IPS DF 19.7 (cell line): ENCODE measurements around the gene ARHGAP28.
"Not testable (repeated sequence)": the region's sequence is repeated elsewhere in the genome, so short reads cannot be mapped to it uniquely, and the experiment has no call there.

Experiments
- DNase-seq: peaks from one replicate; pipeline ENCODE4 v3.0.0-alpha.2; 2013; ENCODE audit warnings: low read depth, low spot score

ARHGAP28 gene

DNA sequence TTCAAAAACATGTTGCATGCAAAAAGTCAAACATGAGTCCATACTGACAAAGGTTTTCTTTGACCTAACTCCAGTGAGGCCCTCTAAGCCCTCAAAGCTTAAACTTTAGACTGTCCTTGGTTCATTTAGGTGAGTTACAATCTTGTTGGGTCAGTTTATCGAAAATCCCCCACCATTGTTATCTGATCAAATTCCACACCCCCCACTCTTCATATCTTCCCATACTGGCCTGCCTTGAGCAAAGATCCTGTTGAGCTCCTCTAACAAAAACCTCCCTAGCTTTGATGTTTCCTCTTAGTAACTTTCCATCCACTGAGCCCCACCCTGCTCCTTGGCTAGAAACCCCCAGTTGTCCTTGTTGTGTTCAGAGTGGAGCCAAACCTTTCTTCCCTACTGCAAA, 193.7 kb downstream of the ARHGAP28 start:
- no peak for DNase-seq

DNA sequence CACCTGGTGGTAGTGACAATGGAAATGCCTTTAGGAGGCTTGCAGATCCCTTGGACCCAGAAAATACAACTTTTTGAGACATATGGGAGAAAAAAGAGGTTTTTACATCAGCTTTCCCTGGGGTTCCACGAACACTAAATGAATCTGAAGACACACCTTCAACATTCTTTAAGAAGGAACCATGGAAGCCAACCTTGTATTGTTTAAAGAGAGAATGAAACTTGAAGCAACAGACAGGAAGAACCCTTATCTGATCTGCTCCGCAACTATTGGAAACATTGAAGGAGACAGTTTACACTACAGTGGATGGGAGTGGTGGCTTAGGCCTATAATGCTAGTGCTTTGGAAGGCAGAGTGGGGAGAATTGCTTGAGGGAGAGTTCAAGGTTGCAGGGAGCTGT, 197.6 kb downstream of the ARHGAP28 start:
- DNase-seq: no peak

DNA sequence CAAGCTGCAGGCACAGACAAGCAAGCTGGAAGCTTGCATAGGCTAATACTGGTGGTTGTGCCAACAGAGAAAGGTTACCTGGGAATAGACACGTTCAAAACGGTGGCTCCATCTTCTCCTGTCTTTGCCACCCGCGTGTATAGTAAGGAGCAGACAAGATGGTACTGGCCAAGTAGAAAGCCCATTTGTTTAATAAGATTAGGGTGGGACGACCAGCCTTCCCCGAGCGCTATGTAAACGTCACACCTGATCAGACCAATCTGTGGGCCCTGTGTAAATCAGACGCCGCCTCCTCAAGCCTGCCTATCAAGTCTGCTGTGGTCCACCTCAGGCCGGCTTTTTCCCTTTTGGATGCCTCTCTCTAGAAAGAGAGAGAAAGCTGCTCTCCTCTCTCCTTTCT, 198.8 kb downstream of the ARHGAP28 start:
- DNase-seq: no peak

DNA sequence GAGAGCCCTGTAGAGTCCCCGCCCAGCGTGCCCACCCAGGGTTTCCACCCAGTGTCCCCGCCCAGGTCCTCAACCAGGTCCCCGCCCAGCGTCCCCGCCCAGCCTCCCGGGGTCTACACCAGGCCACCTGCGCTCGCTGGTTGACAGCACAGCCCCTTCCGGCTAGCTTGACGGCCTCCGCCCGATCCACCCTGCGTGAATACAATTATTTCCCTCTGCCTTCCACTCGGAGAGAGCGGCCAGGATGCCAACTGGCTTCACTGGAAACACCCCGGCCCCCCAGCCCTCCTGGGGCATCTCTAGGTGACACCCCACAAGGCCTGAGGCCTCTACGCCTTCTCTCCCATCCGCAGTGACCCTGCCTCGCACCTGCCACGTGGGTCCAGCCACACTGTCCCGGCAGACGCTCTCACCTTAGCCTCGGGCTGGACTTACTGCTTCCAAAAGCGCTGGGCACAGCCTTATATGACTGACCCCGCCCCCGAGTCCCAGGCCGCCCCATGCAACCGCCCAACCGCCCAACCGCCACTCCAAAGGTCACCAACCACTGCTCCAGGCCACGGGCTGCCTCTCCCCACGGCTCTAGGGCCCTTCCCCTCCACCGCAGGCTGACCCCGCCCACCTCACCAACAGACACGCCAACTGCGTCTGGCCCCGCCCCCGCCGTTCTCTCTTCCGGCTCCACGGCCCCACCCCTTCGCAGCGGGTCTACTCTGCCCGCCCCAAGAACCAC, 200.0 kb downstream of the ARHGAP28 start:
- no peak for DNase-seq

DNA sequence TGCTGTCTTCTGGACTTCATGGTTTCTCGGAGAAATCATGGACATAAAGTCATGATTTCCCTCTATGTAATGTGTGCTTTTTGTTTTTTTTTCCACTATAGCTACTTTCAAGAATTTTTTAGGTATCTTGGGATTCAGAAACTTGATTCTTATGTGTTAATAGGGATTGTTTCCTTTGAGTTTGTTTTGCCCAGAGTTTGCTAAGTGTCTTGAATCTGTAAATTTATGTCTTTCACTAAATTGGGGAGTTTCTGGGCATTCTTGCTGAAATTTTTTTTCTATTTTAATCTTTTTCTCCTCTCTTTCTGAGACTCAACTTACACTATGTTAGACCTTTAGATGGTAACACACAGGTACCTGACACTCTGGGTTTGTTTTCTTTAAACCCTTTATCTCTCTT, 205.3 kb downstream of the ARHGAP28 start:
- no peak for DNase-seq

DNA sequence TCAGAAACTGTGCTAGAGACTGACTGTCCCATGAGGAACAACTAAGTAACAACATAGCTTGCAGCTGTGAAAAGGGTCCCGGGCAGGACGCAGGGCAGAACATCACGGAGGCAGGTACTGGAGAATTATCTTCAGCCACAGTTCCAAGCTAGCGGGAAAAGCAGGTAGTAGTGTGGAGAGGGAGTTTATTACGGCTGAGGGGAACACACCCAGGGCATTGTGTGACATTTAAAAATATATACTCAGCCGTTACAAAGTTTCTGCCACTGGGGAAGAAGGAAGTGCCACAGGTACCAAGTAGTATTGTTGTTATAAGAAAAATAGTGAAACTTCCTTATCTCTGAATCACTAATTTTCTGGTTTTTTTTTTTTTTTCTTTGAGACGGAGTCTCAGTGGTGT, 208.5 kb downstream of the ARHGAP28 start:
- no peak for DNase-seq

DNA sequence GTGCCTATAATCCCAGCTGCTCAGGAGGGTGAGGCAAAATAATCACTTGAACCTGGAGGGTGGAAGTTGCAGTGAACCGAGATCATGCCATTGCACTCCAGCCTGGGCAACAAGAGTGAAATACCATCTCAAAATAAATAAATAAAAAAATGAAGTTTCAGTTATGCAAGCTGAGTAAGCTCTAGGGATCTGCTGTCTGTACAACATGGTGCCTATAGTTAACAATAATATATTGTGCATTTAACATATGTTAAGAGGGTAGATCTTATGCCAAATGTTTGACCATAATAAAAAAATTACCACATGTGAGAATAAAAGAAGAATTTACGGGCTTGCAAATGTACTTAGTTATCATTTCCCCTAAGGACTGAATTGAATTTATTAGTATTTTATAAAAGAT, 208.9 kb downstream of the ARHGAP28 start:
- DNase-seq: not testable (repeated sequence)

DNA sequence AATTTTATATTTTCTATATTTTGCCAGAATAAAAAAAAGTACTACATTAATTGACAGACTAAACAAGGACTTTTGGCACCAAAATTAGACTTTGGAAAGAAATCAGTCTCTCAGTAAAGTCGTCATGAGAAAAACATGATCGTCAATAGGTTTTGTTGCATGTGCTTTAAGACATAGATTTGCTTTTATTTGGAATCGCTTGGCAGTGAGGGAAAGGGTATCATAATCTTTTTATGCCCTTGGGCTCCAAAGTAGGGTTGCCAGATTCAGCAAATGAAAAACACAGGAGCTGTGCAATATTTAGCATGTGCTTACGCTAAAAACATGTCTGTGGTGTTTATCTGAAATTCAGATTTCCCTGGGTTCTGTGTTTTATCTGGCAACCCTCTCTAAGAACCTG, 210.5 kb downstream of the ARHGAP28 start:
- DNase-seq: no peak

DNA sequence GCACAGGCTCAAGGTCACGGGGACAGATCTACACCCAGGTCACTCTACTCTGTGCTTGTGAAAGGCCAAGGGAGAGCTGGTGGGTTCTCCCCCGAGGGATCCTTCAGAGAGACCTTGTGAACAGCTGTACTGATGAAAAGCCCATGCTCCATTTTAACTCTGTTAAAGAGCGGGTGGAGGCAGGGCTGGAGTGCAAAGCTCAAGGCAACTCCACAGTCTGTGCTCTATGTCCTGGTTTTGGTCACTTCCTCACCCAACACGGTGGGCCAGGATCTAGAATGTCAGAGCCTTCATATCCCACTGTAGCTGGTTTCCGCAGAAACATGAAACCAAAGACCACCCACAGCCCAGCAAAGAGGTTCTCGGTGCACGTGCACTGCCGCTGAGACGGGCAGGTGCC, 210.9 kb downstream of the ARHGAP28 start:
- DNase-seq: no peak

DNA sequence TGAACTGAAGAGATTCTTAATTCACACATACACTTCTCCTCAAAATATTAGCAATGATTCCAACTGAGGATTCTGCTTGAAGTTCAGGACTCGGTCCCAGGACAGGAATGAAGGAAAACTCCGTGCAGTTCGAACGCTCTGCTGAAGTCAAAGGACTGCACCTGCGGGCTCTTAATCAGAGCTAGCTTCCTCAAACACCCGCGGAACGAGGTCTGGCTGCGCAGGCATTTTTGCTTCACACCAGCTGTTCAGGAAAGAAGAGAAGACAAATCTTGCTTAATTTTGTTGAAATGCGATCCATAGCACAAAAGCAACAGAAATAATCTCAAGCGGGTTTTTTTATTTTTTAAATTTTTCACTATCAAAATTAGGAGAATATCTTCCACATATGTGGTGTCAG, 212.5 kb downstream of the ARHGAP28 start:
- DNase-seq: no peak

DNA sequence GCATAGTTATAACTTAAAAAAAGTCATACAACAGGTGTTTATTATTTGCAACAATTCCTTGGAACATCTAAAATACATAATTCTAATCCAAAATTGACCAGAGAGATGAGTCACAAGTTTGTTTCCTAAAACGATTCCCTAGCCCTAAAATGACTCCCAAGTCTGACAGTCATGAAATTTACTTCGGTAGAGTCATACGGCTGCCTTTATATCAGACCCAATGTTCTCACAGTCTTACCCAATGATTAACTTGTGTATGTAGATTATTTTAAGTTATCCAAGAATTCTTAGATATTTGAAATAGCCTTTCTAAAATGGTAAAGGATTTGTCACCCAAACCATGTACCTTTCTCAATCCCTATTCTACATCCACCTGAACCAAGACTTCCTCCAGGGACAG, 213.2 kb downstream of the ARHGAP28 start:
- DNase-seq: no peak

DNA sequence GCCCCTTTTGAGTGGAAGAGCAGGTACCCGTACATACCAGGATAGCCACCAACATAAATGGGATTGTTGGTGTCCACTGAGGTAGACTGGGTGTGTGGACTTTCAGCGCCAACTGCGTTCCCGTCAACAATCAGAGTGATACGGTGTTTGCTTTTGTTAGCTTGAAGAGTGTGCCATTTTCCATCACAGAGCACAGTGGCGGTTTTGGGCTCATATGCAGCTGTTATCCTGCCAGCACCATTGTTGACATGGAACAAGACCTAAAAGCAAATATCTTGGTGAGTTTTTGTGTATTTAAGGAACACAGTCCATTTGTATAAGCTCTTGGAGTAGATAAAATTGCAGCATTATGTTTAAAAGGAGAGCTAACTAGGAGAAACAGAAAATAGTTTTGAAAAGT, 213.6 kb downstream of the ARHGAP28 start:
- no peak for DNase-seq

DNA sequence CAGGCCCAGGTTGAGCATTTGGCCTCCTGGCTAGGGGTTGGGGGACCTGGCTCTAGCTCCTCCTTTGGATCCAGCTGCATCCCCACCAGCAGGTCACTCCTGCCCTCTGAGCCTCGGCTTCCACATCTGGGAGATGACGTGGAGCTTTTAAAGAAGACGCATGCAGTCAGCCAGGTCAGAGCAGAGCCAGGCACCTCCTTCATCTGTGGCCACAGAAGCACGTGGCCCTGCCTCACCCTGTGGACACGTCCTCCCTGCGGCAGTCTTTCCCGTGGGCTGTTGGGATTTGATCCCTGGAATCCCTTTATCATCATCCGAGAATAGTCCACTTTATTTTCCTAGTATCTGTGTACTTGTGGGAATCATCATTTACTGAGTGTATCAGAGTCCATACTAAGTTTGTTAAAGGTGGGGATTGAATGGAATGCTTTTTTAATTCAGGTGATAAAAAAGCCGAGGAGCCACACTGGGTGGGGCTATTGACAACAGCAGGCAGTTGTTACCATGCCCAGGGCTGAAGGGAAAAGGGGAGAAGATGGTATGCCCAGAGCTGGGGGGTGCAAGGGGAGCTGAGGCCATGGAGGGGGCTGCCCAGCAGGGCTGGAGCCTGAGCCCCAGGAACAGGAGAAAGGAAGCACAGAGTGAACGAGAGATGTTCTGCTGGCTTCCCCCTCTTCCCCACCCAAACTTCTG, 218.0 kb downstream of the ARHGAP28 start:
- no peak for DNase-seq

DNA sequence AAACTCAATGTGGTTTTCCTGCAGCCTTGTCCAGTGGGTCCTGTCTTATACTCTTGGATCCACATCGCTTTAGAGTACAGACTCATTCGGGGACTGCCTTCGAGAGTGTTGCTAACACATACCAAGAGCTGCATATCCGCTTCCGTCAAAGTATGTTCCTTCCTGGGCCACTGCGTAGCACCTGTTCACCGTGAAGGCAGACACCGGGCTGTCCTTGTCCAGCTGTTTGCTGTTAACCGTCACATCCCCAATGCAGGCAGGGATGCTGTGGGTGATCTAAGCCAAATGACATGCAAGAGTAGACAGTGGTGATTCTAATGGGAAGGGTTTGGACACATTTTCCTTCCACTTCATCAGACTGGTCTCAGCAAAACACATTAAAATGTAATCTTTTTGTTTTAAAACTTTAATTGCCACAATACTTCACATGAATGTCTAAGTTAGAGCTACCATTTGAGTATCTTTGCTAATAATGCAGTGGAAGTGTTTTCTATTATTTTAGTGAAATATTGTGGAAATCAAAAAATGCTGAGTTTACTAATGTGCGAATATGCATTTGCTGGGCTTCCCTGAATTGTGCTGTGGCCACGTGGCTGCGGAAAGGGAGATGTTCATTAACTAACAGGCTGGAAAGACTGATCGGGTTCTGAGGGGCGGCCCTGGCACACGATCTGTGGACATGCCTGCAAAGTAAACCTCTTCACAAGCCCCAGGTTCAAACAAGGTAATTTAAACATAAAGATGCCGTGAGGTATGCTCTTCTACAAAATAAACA, 219.0 kb downstream of the ARHGAP28 start:
- no peak for DNase-seq

DNA sequence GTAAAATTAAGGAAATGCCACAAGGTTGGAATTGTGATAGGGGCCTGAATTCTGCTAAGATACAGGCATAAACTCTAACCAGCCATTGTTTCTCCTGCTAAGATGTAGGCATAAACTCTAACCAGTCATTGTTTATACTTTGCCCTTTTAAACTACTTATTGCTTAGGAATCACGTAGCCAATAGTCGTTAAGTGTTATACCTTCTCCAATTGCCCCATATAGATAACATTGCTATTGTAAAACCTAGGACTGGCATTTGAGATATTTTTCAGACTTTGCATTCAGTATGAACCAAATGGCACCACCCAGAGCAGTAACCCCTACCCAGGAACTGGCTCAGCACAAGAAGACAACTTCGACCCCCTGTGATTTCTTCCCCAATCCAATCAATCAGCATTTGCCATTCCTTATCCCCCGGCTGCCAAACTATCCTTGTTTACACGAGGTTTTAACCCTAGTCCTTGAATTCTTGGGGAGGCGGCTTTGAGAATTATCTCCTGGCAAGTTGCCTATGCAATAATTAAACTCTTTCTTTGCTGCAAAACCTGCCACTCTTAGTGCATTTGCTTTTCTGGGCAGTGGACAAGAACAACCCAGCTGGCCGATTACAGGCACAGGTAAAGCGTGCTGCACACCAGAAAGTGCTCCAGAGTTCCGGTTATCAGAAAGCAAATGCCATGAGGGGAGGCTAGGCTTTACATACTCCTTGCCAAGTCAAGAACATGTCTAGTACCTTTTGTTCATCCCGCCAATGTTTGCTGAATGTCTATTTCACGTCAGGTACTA, 220.5 kb downstream of the ARHGAP28 start:
- DNase-seq: no peak

DNA sequence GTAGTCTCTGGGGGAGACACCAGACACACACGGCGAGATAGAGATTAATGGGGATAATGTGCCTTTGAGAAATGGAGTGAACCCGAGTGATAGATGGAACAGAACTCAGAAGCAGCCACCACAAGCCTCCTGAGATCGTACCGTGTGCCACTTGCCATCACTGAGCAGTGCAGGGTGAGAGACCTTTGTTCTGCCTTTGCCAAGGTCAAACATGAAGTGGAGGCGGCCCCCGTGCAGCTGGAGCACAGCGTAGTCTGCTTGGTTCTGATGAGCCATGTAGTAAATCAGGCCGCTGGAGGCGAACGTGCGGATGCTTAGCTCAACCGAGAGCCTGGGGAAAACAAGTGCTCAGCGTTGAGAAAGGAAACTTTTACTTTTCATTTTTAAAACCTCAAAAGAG, 221.1 kb downstream of the ARHGAP28 start:
- DNase-seq: no peak

DNA sequence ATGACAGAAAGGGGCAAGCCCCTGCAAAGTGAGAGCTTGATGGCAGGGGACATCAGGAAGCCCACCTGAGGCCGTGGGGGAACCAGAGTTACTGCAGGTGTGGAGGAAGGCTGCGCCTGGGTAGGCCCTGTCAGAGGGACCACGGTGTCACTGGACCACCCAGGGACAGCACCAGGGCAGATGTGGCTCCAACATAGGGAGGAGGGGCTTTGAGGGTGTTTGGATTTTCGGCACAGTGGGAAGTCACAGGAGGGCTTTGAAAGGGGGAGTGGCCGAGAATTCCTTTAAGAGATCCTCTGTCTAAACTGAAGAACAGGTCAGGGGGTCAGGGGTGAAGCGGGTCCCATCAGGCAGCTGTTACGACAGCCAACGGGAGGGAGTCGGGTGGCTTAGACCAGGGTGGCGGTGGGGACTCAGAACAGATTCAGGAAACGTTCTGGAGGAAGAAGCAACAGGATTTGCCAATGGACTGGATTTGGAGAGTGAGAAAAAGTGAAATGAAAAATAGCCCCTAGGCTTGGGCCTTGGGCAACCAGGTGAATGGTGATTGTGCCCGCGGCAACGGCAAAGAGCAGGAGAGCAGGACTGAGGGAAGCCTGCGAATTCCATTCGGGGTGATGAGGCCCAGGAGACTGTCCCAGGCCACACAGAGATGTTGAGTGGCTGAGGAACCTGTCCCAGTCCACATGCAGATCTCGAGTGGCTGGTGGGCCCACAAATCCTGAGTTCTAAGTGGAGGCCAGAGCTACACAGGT, 222.0 kb downstream of the ARHGAP28 start:
- DNase-seq: no peak

DNA sequence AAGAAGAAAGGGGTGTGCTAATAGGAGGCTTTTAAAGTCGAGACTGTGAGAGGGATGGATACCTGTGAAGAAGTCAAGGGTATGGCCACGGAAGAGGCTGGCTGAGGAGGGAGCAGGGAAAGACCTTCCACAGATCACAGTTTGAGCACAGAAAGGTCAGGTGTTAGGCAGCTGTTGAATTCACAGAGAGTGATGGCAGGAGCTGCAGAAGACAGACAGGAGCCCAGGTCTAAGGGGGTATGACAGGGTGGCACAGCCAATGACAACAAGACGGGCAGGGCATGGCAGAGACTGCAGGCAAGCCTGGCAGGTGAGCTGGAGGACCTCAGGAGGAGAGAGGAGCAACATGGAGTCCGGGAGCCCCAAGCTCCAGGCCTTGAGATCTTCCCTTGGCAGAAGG, 225.0 kb downstream of the ARHGAP28 start:
- no peak for DNase-seq

DNA sequence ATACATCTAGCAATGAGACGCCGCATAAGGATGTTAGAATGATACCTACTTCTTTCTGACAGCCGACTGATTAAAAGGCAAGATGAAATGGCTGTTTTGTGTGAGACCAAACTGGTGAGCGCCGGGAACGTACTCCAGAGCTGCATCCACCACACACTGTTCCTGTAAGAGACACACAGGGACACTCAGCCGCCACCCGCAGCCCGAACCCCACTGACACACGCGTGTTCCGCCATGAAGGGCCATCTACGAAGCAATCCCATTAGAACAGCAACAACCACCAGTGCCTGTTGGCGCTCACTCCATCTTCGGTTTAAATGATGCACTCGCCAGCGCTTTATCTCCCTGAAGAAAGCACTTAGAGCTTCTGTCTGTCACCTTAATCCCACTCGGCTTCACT, 225.8 kb downstream of the ARHGAP28 start:
- no peak for DNase-seq

DNA sequence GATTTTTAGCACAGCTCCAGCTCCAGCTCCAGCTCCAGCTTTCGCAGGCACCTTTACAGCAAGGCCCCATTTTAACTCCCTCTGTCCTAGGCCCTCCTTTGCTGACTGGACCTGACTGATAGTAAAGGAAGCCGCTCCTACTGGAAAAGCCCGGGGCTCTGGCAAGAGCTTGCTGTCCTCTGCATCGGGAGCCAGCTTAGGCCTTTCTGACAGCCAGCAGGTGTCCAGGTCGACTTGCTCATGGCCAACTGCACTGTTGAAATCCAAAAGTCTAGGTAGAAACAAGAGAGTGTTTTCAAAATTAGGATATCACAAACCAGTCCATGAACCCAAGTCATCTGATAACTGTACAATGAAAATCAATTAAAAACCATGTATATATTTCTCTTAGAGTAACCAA, 227.0 kb downstream of the ARHGAP28 start:
- DNase-seq: no peak

DNA sequence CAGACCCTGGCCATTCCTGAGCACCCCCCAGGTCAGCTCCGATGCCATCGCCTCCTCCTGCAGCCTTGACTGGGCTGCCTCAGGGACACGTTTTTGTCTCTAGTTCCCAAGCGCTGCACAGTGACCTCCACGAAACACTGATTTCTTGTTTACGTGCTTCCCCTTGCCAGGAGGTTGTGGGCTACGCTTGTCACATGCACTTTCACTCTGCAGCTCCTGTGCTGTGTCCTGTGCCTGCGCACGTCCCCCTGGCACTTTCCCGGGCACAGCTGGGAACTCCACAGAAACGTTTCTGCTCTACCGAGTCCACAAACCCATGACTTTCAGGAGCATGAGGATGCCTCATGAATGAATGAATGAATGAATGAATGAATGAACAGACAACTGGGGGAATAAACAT, 227.5 kb downstream of the ARHGAP28 start:
- no peak for DNase-seq
